ENCODE data around the gene SULF2. TPM values are rescaled to one million over a fixed set of nuclear protein-coding genes. Genes with fewer than 3 reads are reported as not detected.
"Not testable (repeated sequence)": the region's sequence is repeated elsewhere in the genome, so short reads cannot be mapped to it uniquely, and the experiment has no call there.

Gene SULF2
- total RNA-seq, 1 experiment from 2014 or later = 13.0 TPM

DNA sequence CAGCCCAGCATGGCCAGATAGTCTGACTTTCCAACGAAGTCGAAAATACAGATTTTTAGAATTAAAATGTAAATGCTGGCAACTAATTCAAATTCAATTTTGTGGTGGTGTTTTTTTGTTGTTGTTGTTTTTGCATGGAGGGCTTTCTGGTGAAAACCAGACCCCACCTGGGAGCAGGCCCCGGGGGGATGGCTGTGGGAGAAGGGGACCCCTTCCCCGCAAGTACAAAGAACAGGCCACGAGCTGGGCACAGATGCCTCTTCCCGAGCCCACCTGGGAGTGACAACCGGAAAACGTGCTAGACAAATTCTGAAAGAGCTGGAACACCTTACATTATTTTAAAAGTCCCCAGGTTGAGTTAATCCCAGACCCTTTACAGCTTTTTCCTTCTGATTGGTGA, 41.4 kb upstream of the SULF2 start:
- ATAC-seq; RAD21 ChIA-PET (ENCODE audit: low non-redundant PET in 1 of 2, low total read pairs in 2 of 2, uncharacterized antibody in 2 of 2, unreplicated experiment in 2 of 2); BruUV-seq (replicated peaks); H3K79me2 ChIP-seq (ENCODE audit: insufficient read depth, low read length); H3K36me3 ChIP-seq (ENCODE audit: control insufficient read depth in 1 of 2, insufficient read depth in 2 of 2, low read length in 2 of 2); DNase-seq (ENCODE audit: low read depth, low spot score); H3K4me2 ChIP-seq (ENCODE audit: low read length); intact Hi-C loops (cut with micrococcal nuclease); H3K9me3 ChIP-seq (ENCODE audit: control insufficient read depth in 1 of 2, insufficient read depth in 1 of 2, low read depth in 1 of 2, low read length in 2 of 2); H3K9me2 ChIP-seq (ENCODE audit: insufficient read depth); H4K20me1 ChIP-seq (ENCODE audit: insufficient read depth); H2AFZ ChIP-seq (ENCODE audit: low read depth, low read length, poor library complexity, severe bottlenecking); CTCF ChIA-PET; H3K27ac ChIP-seq (ENCODE audit: low read depth, low read length); POLR2A ChIA-PET; H3K9ac ChIP-seq (ENCODE audit: low read length); H3K27me3 ChIP-seq (ENCODE audit: insufficient read depth, low read length); H3K4me1 ChIP-seq (ENCODE audit: control insufficient read depth in 1 of 2, insufficient read depth in 2 of 2, low read length in 2 of 2); H3K4me3 ChIP-seq (replicated peaks in 1 of 2; ENCODE audit: low read depth in 1 of 2, low read length in 2 of 2): not testable (repeated sequence)

- H2AFZ ChIP-seq (ENCODE audit: low read depth, low read length, poor library complexity, severe bottlenecking); H3K79me2 ChIP-seq (ENCODE audit: insufficient read depth, low read length); H3K4me3 ChIP-seq (replicated peaks in 1 of 2; ENCODE audit: low read depth in 1 of 2, low read length in 2 of 2); H4K20me1 ChIP-seq (ENCODE audit: insufficient read depth); H3K4me2 ChIP-seq (ENCODE audit: low read length); DNase-seq (ENCODE audit: low read depth, low spot score); H3K9ac ChIP-seq (ENCODE audit: low read length); H3K9me3 ChIP-seq (ENCODE audit: control insufficient read depth in 1 of 2, insufficient read depth in 1 of 2, low read depth in 1 of 2, low read length in 2 of 2); H3K9me2 ChIP-seq (ENCODE audit: insufficient read depth); intact Hi-C loops (cut with micrococcal nuclease); H3K27me3 ChIP-seq (ENCODE audit: insufficient read depth, low read length); POLR2A ChIA-PET; BruUV-seq (replicated peaks); ATAC-seq; H3K36me3 ChIP-seq (ENCODE audit: control insufficient read depth in 1 of 2, insufficient read depth in 2 of 2, low read length in 2 of 2); RAD21 ChIA-PET (ENCODE audit: low non-redundant PET in 1 of 2, low total read pairs in 2 of 2, uncharacterized antibody in 2 of 2, unreplicated experiment in 2 of 2); H3K27ac ChIP-seq (ENCODE audit: low read depth, low read length); CTCF ChIA-PET: not testable (repeated sequence)
- peaks cover 5 to 12% of the 10 kb centered on the region in 2 experiments; a peak in 3 of 4 replicates for H3K4me1 ChIP-seq (ENCODE audit: control insufficient read depth in 1 of 2, insufficient read depth in 2 of 2, low read length in 2 of 2)
These were observed 40.7 kb upstream of the SULF2 start for GRCh38 chr20:47826006-47826405.

DNA sequence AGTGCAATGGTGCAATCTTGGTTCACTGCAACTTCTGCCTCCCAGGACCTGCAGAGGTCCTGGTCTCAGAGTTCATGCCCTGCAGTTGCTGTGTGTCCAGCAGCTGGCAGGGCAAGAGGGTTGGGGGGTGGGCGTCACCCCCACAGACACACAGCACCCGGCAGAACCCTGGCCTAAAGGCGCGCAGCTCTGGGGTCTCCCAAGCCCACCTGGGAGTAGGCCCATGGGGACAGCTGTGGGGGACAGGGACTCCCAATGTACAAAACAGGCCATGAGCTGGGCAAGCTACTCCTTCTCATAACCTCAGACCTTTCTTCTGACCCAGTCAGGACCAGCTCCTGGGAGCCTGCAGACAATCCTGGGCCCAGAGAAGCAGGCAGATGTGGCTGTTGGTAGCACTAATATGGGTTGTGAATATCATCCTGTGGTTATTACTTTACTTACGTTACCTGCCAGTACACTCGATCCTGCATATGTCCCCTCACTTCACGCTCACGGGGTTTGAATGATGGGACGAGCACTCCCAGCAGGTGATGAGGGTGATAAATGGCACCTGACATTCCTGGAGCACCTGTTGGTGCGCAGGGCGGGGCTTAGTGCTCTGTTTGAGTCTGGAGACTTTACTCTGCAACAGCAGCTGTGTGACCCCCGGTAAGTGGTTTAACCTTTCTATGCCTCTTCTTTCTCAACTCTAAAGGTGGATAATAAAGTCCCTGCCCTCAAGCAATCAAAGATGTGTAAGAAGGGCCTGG, 39.9 kb upstream of the SULF2 start:
- no peaks in the 10 kb centered on the region for H3K27me3 ChIP-seq (ENCODE audit: insufficient read depth, low read length)
- no peaks in the 10 kb centered on the region for H3K36me3 ChIP-seq (ENCODE audit: control insufficient read depth in 1 of 2, insufficient read depth in 2 of 2, low read length in 2 of 2)
- BruUV-seq (replicated peaks) = no TSS peak
- ATAC-seq = no peak
- no peak for DNase-seq (ENCODE audit: low read depth, low spot score)
- H4K20me1 ChIP-seq (ENCODE audit: insufficient read depth) = no peaks in the 10 kb centered on the region
- no peak overlapping the region for H3K9ac ChIP-seq (ENCODE audit: low read length)
- ChIA-PET RAD21 (ENCODE audit: low non-redundant PET in 1 of 2, low total read pairs in 2 of 2, uncharacterized antibody in 2 of 2, unreplicated experiment in 2 of 2) (no interaction called here), CTCF (no interaction called here), POLR2A (no interaction called here)
- no peaks in the 10 kb centered on the region for H3K9me3 ChIP-seq (ENCODE audit: control insufficient read depth in 1 of 2, insufficient read depth in 1 of 2, low read depth in 1 of 2, low read length in 2 of 2)
- H2AFZ ChIP-seq (ENCODE audit: low read depth, low read length, poor library complexity, severe bottlenecking) = no peak overlapping the region
- no peaks in the 10 kb centered on the region for H3K79me2 ChIP-seq (ENCODE audit: insufficient read depth, low read length)
- H3K27ac ChIP-seq (ENCODE audit: low read depth, low read length) = no peak overlapping the region
- H3K4me2 ChIP-seq (ENCODE audit: low read length) = no peak overlapping the region
- H3K9me2 ChIP-seq (ENCODE audit: insufficient read depth) = no peaks in the 10 kb centered on the region
- H3K4me1 ChIP-seq (ENCODE audit: control insufficient read depth in 1 of 2, insufficient read depth in 2 of 2, low read length in 2 of 2) = peaks cover 5 to 13% of the 10 kb centered on the region in 2 experiments; a peak in 3 of 4 replicates
- no peak overlapping the region for H3K4me3 ChIP-seq (replicated peaks in 1 of 2; ENCODE audit: low read depth in 1 of 2, low read length in 2 of 2)
- intact Hi-C loops (cut with micrococcal nuclease) = no loop called here
- TF ChIP-seq EGR1 (IDR thresholded peaks at IDR 0.05; ENCODE audit: low read depth) (no peak), SP1 (IDR thresholded peaks at IDR 0.05; ENCODE audit: low read depth) (no peak), MAX (IDR thresholded peaks at IDR 0.05) (no peak), EZH2phosphoT487 (IDR thresholded peaks at IDR 0.05; ENCODE audit: borderline replicate concordance) (no peak), POLR2AphosphoS5 (IDR thresholded peaks at IDR 0.05; ENCODE audit: low read depth, low read length) (no peak), JUND (IDR thresholded peaks at IDR 0.05) (no peak), YY1 (IDR thresholded peaks at IDR 0.05; ENCODE audit: extremely low read depth, insufficient replicate concordance, low read depth, low read length) (no peak), FOSL1 (IDR thresholded peaks at IDR 0.05; ENCODE audit: low read depth) (no peak), EZH2 (IDR thresholded peaks at IDR 0.05) (no peak)
- TF ChIP-seq, protein P1, sequence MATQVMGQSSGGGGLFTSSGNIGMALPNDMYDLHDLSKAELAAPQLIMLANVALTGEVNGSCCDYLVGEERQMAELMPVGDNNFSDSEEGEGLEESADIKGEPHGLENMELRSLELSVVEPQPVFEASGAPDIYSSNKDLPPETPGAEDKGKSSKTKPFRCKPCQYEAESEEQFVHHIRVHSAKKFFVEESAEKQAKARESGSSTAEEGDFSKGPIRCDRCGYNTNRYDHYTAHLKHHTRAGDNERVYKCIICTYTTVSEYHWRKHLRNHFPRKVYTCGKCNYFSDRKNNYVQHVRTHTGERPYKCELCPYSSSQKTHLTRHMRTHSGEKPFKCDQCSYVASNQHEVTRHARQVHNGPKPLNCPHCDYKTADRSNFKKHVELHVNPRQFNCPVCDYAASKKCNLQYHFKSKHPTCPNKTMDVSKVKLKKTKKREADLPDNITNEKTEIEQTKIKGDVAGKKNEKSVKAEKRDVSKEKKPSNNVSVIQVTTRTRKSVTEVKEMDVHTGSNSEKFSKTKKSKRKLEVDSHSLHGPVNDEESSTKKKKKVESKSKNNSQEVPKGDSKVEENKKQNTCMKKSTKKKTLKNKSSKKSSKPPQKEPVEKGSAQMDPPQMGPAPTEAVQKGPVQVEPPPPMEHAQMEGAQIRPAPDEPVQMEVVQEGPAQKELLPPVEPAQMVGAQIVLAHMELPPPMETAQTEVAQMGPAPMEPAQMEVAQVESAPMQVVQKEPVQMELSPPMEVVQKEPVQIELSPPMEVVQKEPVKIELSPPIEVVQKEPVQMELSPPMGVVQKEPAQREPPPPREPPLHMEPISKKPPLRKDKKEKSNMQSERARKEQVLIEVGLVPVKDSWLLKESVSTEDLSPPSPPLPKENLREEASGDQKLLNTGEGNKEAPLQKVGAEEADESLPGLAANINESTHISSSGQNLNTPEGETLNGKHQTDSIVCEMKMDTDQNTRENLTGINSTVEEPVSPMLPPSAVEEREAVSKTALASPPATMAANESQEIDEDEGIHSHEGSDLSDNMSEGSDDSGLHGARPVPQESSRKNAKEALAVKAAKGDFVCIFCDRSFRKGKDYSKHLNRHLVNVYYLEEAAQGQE (IDR thresholded peaks at IDR 0.05; ENCODE audit: low read depth) = no peak
